ENCODE results near the gene FAM50B.

Gene FAM50B

GRCh38 chr6:3819161-3820110 lies 29.7 kb upstream of the FAM50B start:
- POLR2A ChIA-PET (ENCODE audit: low non-redundant PET), result no interaction called here

DNA sequence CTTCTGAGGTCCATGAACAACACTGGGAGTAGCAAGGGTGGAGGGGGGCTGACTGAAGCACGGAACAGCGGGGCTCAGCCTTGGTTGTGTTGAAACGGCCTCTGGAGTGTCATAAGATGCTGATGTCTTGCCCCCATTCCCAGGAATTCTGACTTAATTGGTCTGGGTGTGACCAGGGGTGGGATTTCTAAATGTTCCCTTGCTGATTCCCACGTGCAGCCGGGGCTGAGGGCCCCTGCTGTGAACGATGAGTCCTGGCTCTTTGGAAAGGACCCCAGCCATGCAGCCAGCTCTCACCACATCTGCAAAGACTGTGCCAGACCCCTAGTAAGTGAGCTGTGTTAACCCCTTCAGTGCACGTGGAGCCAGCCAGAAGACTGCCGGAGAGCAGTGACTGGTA lies 28.6 kb upstream of the FAM50B start:
- no peak for DNase-seq (ENCODE audit: low spot score)
- POLR2A ChIA-PET (ENCODE audit: low non-redundant PET), result no interaction called here
- peak overlapping the region; percentile 2; the same call in 1 of the 2 replicates for H3K27ac ChIP-seq
- CTCF ChIA-PET, result interaction anchor here (1.1 kb wide), 1 partner anchor 12 kb away, joined by 3 read pairs; no protein-coding TSS in a partner anchor
- no peak for TF ChIP-seq CTCF (conservative IDR thresholded peaks at IDR 0.05; ENCODE audit: low read depth)

More at GRCh38 chr6:3819161-3820110, 29.7 kb upstream of the FAM50B start:
- CTCF ChIA-PET, result interaction anchor here (0.7 to 1.1 kb wide), 2 partner anchors 11 to 171 kb away, joined by 3 to 4 read pairs; no protein-coding TSS in a partner anchor
- no peak overlapping the region; the same call in 1 of the 2 replicates for H3K27ac ChIP-seq
- no peak for TF ChIP-seq CTCF (conservative IDR thresholded peaks at IDR 0.05; ENCODE audit: low read depth)
- no peak for DNase-seq (ENCODE audit: low spot score)

DNA sequence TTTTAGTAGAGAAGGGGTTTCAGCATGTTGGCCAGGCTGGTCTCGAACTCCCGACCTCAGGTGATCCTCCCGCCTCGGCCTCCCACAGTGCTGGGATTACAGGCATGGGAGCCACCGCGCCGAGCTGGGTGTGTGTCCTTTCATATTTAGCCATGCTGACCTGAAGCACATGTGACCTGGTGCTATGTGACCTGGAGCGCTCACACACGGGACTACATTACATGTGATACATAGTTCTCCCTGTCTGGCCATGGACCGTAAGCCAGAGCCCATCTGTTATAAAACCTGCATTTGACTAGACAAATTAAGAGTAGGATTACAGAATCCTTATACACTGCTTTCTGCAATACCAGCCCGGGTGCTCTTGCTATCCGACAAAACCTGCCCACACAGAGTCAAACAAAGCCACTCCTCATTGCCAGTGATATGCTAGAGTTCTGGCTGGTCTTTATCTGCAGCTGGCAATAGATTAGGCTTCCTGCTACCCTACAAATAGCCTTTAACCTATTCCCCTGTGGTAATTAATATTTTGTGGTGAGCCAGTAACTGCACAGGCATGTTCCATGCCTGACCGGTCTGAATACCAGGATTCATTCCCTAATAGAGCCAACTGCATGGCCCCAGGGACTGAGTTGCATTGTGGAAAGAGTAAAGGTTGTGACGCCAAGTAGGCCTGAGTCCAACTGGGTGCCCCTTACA lies 26.3 kb upstream of the FAM50B start:
- POLR2A ChIA-PET (ENCODE audit: low non-redundant PET), result no interaction called here

GRCh38 chr6:3823671-3824070 lies 25.5 kb upstream of the FAM50B start:
- ChIA-PET CTCF (interaction anchor here (0.5 to 0.8 kb wide), 4 partner anchors 32 to 114 kb away, joined by 3 read pairs; no protein-coding TSS in a partner anchor), POLR2A (ENCODE audit: low non-redundant PET) (no interaction called here)
- no peak for TF ChIP-seq CTCF (conservative IDR thresholded peaks at IDR 0.05; ENCODE audit: low read depth)

More for the DNA sequence above, 26.3 kb upstream of the FAM50B start:
- TF ChIP-seq CTCF (conservative IDR thresholded peaks at IDR 0.05; ENCODE audit: low read depth), result no peak
- H3K27ac ChIP-seq, result peak overlapping the region; percentile 67
- CTCF ChIA-PET, result interaction anchor here (0.6 to 0.8 kb wide), 2 partner anchors 32 to 110 kb away, joined by 3 read pairs; no protein-coding TSS in a partner anchor
- DNase-seq (ENCODE audit: low spot score), result peak; percentile 71

DNA sequence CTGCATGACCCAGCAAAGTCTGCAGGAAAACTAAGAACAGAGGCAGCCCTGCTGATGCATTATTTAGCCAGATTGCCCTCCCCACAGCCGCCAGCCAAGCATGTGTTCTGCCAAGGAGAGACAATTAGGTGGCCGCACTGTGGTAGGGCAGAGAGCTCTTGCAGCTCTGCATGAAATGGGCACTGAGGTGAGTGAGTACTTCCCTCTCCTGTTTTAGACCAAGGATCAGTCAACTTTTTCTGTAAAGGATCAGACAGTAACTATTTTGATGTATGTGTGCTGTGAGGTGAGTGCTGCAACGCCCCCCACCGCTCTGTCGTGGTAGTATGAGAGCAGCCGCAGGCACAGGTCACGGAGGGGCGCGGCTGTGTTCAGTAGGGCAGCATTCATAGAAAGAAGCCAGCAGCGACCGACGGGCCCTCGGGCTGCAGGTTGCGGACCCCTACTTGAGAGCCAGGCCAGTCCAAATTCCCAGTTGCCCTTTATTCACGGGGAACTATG lies 23.8 kb upstream of the FAM50B start:
- CTCF ChIA-PET, result interaction anchor here (0.6 kb wide), 1 partner anchor 108 kb away, joined by 3 read pairs; no protein-coding TSS in a partner anchor
- H3K27ac ChIP-seq, result peak overlapping the region; percentile 99
- POLR2A ChIA-PET (ENCODE audit: low non-redundant PET), result interaction anchor here (1.7 kb wide), 1 partner anchor 75 kb away, joined by 8 read pairs; no protein-coding TSS in a partner anchor
- TF ChIP-seq CTCF (conservative IDR thresholded peaks at IDR 0.05; ENCODE audit: low read depth), result peak; percentile 48
- DNase-seq (ENCODE audit: low spot score), result no peak

More at GRCh38 chr6:3823671-3824070, 25.5 kb upstream of the FAM50B start:
- DNase-seq (ENCODE audit: low spot score), result no peak
- H3K27ac ChIP-seq, result peak overlapping the region; percentile 22; the same call in 1 of the 2 replicates
